ENCODE measurements around the gene CPPED1. TPM values are rescaled to one million over a fixed set of nuclear protein-coding genes. Genes with fewer than 3 reads are reported as not detected.

Gene CPPED1
- total and polyA plus RNA-seq, 7 donors: 9.5 to 23.8 (median 11.1) TPM

GRCh38 chr16:12703935-12704334, 99.8 kb downstream of the CPPED1 start:
- 89 to 90% methylated on average over 5 of the region's 5 CpGs for WGBS, 2 donors

GRCh38 chr16:12700161-12700560, 103.5 kb downstream of the CPPED1 start:
- Histone ChIP-seq H3K27me3 (no peaks in the 10 kb centered on the region), H3K36me3 (peaks cover 0 to 8% (median 0%) of the 10 kb centered on the region in 4 donors), H3K9me3 (no peaks in the 10 kb centered on the region), H3K4me1 (no peaks in the 10 kb centered on the region), H3K27ac (no peak overlapping the region), H3K4me3 (no peak overlapping the region)
- intact Hi-C loops (cut with DNase I): no loop called here
- TF ChIP-seq CTCF (IDR thresholded peaks at IDR 0.05) (no peak), POLR2AphosphoS5 (IDR thresholded peaks at IDR 0.05) (no peak), EP300 (IDR thresholded peaks at IDR 0.05) (no peak), POLR2A (IDR thresholded peaks at IDR 0.05) (no peak)
- 93 to 96% methylated on average over 3 of the region's 3 CpGs for WGBS, 2 donors
- DNase-seq: no peak

More at GRCh38 chr16:12703935-12704334, 99.8 kb downstream of the CPPED1 start:
- Histone ChIP-seq H3K36me3 (peaks cover 0 to 8% (median 0%) of the 10 kb centered on the region in 4 donors), H3K4me3 (no peak overlapping the region), H3K4me1 (no peaks in the 10 kb centered on the region), H3K27ac (no peak overlapping the region), H3K9me3 (no peaks in the 10 kb centered on the region), H3K27me3 (no peaks in the 10 kb centered on the region)
- no peak for DNase-seq
- TF ChIP-seq EP300 (IDR thresholded peaks at IDR 0.05): no peak
- no peak for TF ChIP-seq POLR2AphosphoS5 (IDR thresholded peaks at IDR 0.05)
- no peak for TF ChIP-seq CTCF (IDR thresholded peaks at IDR 0.05)
- TF ChIP-seq POLR2A (IDR thresholded peaks at IDR 0.05): no peak
- intact Hi-C loops (cut with DNase I): no loop called here

GRCh38 chr16:12699161-12699560, 104.5 kb downstream of the CPPED1 start:
- H3K9me3 ChIP-seq: no peaks in the 10 kb centered on the region
- H3K27me3 ChIP-seq: no peaks in the 10 kb centered on the region
- no peak for TF ChIP-seq EP300 (IDR thresholded peaks at IDR 0.05)
- TF ChIP-seq POLR2AphosphoS5 (IDR thresholded peaks at IDR 0.05): no peak
- no peak for TF ChIP-seq CTCF (IDR thresholded peaks at IDR 0.05)
- no peak for TF ChIP-seq POLR2A (IDR thresholded peaks at IDR 0.05)
- WGBS, 2 donors: 70 to 91% methylated on average over 7 of the region's 7 CpGs
- intact Hi-C loops (cut with DNase I): no loop called here
- H3K36me3 ChIP-seq: peaks cover 0 to 2% (median 0%) of the 10 kb centered on the region in 4 donors
- H3K4me1 ChIP-seq: no peaks in the 10 kb centered on the region
- H3K27ac ChIP-seq: no peak overlapping the region
- no peak overlapping the region for H3K4me3 ChIP-seq
- no peak for DNase-seq

- no peak for DNase-seq
- H3K27ac ChIP-seq: no peak overlapping the region
Measured at GRCh38 chr16:12697437-12697836, 106.2 kb downstream of the CPPED1 start.

More at GRCh38 chr16:12697437-12697836, 106.2 kb downstream of the CPPED1 start:
- Histone ChIP-seq H3K4me3 (no peak overlapping the region), H3K36me3 (no peaks in the 10 kb centered on the region), H3K4me1 (no peaks in the 10 kb centered on the region), H3K27me3 (no peaks in the 10 kb centered on the region), H3K9me3 (no peaks in the 10 kb centered on the region)
- TF ChIP-seq POLR2AphosphoS5 (IDR thresholded peaks at IDR 0.05): no peak
- TF ChIP-seq EP300 (IDR thresholded peaks at IDR 0.05): no peak
- no peak for TF ChIP-seq POLR2A (IDR thresholded peaks at IDR 0.05)
- no peak for TF ChIP-seq CTCF (IDR thresholded peaks at IDR 0.05)
- 87 to 91% methylated on average over 5 of the region's 5 CpGs for WGBS, 2 donors
- intact Hi-C loops (cut with DNase I): no loop called here

All from sigmoid colon (tissue), 7 donors.